ENCODE measurements around the gene LASP1NB.
"Not testable (repeated sequence)": the region's sequence is repeated elsewhere in the genome, so short reads cannot be mapped to it uniquely, and the experiment has no call there.

GRCh38 chr17:38953800-38954199, 28.4 kb downstream of the LASP1NB start:
- TF ChIP-seq POLR2A (IDR thresholded peaks at IDR 0.05), result not testable (repeated sequence)
- TF ChIP-seq, protein P1, sequence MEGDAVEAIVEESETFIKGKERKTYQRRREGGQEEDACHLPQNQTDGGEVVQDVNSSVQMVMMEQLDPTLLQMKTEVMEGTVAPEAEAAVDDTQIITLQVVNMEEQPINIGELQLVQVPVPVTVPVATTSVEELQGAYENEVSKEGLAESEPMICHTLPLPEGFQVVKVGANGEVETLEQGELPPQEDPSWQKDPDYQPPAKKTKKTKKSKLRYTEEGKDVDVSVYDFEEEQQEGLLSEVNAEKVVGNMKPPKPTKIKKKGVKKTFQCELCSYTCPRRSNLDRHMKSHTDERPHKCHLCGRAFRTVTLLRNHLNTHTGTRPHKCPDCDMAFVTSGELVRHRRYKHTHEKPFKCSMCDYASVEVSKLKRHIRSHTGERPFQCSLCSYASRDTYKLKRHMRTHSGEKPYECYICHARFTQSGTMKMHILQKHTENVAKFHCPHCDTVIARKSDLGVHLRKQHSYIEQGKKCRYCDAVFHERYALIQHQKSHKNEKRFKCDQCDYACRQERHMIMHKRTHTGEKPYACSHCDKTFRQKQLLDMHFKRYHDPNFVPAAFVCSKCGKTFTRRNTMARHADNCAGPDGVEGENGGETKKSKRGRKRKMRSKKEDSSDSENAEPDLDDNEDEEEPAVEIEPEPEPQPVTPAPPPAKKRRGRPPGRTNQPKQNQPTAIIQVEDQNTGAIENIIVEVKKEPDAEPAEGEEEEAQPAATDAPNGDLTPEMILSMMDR (IDR thresholded peaks at IDR 0.05), result not testable (repeated sequence)

Measured in prostate gland (tissue), 2 donors.